ENCODE measurements around the gene MACROD2. TPM values are rescaled to one million over a fixed set of nuclear protein-coding genes. Genes with fewer than 3 reads are reported as not detected.

MACROD2 gene
- total RNA-seq, 1 experiment from 2014 or later: 1.6 TPM

DNA sequence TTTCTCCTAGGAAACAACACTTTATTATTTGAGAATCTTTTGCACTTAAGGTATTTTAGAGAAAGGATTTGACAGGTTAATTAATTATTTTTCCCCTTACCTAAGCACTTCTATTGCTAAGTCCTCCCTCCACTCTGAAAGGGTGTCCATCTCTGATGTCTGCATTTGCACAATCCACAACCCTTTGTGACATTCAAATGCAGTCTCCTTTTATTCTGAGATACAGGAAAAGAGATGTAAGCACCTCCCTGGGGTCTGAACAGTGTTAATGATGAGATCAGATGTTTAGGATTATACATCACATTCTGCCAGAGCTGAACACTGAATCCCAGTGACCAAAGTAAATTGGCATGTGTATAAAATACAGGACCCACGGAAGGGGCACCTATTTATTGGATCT is 1206.3 kb downstream of the MACROD2 start:
- no peak overlapping the region for H2BK12ac ChIP-seq (ENCODE audit: insufficient read length, low read depth, low read length)
- DNase-seq: no peak

More for the DNA sequence above, 1206.3 kb downstream of the MACROD2 start:
- Histone ChIP-seq H4K8ac (replicated peaks; ENCODE audit: insufficient read length, low read depth, low read length) (no peak overlapping the region), H2AK5ac (ENCODE audit: insufficient read length, low read length) (no peak overlapping the region), H3K9me3 (ENCODE audit: control insufficient read depth, low read depth, low read length) (no peaks in the 10 kb centered on the region), H4K5ac (ENCODE audit: insufficient read length, low read depth, low read length) (no peak overlapping the region), H3K9ac (ENCODE audit: extremely low read depth, insufficient read length, low read length) (no peak overlapping the region), H3K23me2 (ENCODE audit: insufficient read length, low read depth, low read length, poor library complexity, severe bottlenecking) (no peaks in the 10 kb centered on the region), H3K56ac (ENCODE audit: insufficient read length, low read depth, low read length) (no peak overlapping the region), H3K14ac (ENCODE audit: insufficient read depth, low read length) (no peak overlapping the region), H2BK5ac (ENCODE audit: insufficient read length, low read length) (no peak overlapping the region), H3K4me1 (ENCODE audit: insufficient read depth, low read length) (no peaks in the 10 kb centered on the region), H2BK15ac (ENCODE audit: low read depth, low read length) (no peak overlapping the region), H3T11ph (ENCODE audit: low read length) (no peak overlapping the region), H3K4me2 (ENCODE audit: insufficient read depth, insufficient read length, low read length) (no peak overlapping the region), H3K79me2 (ENCODE audit: insufficient read depth, low read length) (no peaks in the 10 kb centered on the region), H4K91ac (ENCODE audit: insufficient read length, low read depth, low read length) (no peak overlapping the region), H3K79me1 (ENCODE audit: insufficient read depth, low read depth, low read length, poor library complexity, severe bottlenecking) (no peaks in the 10 kb centered on the region), H3K18ac (ENCODE audit: insufficient read length, low read depth, low read length) (no peak overlapping the region), H3K27ac (ENCODE audit: insufficient read length, low read depth, low read length) (no peak overlapping the region), H3K27me3 (ENCODE audit: insufficient read depth, low read length) (no peaks in the 10 kb centered on the region), H2BK20ac (ENCODE audit: low read depth, low read length, poor library complexity, severe bottlenecking) (no peak overlapping the region), H4K20me1 (ENCODE audit: control insufficient read depth, insufficient read depth, insufficient read length) (no peaks in the 10 kb centered on the region), H2AFZ (ENCODE audit: low read length) (no peak overlapping the region), H3K4ac (ENCODE audit: low read depth, low read length) (no peak overlapping the region), H2BK120ac (ENCODE audit: low read depth, low read length, poor library complexity, severe bottlenecking) (no peak overlapping the region), H3K23ac (ENCODE audit: insufficient read length, low read depth, low read length) (no peak overlapping the region)
- Mint-ChIP-seq H3K4me3 (no peak overlapping the region), H3K36me3 (ENCODE audit: insufficient read depth in 1 of 3, low read depth in 3 of 3) (no peaks in the 10 kb centered on the region), H3K27ac (no peak overlapping the region), H3K9me3 (no peaks in the 10 kb centered on the region), H3K27me3 (ENCODE audit: low read depth) (no peaks in the 10 kb centered on the region), H3K4me1 (no peaks in the 10 kb centered on the region)
- WGBS (ENCODE audit: extremely low coverage, insufficient read length, low lambda C conversion rate): no CpG with 5 or more reads among the region's 1 CpG
- TF ChIP-seq, protein P1, sequence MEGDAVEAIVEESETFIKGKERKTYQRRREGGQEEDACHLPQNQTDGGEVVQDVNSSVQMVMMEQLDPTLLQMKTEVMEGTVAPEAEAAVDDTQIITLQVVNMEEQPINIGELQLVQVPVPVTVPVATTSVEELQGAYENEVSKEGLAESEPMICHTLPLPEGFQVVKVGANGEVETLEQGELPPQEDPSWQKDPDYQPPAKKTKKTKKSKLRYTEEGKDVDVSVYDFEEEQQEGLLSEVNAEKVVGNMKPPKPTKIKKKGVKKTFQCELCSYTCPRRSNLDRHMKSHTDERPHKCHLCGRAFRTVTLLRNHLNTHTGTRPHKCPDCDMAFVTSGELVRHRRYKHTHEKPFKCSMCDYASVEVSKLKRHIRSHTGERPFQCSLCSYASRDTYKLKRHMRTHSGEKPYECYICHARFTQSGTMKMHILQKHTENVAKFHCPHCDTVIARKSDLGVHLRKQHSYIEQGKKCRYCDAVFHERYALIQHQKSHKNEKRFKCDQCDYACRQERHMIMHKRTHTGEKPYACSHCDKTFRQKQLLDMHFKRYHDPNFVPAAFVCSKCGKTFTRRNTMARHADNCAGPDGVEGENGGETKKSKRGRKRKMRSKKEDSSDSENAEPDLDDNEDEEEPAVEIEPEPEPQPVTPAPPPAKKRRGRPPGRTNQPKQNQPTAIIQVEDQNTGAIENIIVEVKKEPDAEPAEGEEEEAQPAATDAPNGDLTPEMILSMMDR (conservative IDR thresholded peaks at IDR 0.05): no peak

Data from H9 (cell line).